Mesendoderm (in vitro differentiated cells): ENCODE measurements around the gene AQP1.

Experiments used
- DNase-seq: peaks from one replicate; pipeline ENCODE4 v3.0.0; 2013
- H2AK5ac ChIP-seq: 2 replicates; pipeline ENCODE4 v1.6.1; 2013; ENCODE audit warnings: low read length, inconsistent platforms
- H2BK120ac ChIP-seq: 2 replicates; pipeline ENCODE4 v1.6.1; 2013; ENCODE audit warnings: low read depth, mild to moderate bottlenecking, low read length, moderate library complexity, mixed read lengths
- H2BK15ac ChIP-seq: replicated peaks from 2 replicates; pipeline ENCODE4 v1.6.1; 2013; ENCODE audit warnings: low read depth, mild to moderate bottlenecking, moderate library complexity
- H2BK5ac ChIP-seq: 2 replicates; pipeline ENCODE4 v1.6.1; 2013; ENCODE audit warnings: low read length, inconsistent platforms
- H3K18ac ChIP-seq: 2 replicates; pipeline ENCODE4 v1.6.1; 2013; ENCODE audit warnings: mild to moderate bottlenecking, low read length, mixed read lengths
- H3K23ac ChIP-seq: one replicate; pipeline ENCODE4 v1.6.1; 2013; ENCODE audit warnings: low read length
- H3K27ac ChIP-seq: 2 replicates; pipeline ENCODE4 v1.5.1; 2013; ENCODE audit warnings: low read depth, mild to moderate bottlenecking, inconsistent platforms, low read length, moderate library complexity
- H3K27me3 ChIP-seq: 2 replicates; pipeline ENCODE4 v1.6.1; 2013; ENCODE audit warnings: low read length, control low read depth, mild to moderate bottlenecking, inconsistent platforms; ENCODE audit not compliant: insufficient read depth, poor library complexity
- H3K36me3 ChIP-seq: 2 replicates; pipeline ENCODE4 v1.6.1; 2013; ENCODE audit warnings: low read length, inconsistent platforms; ENCODE audit not compliant: control insufficient read depth, insufficient read depth
- H3K4ac ChIP-seq: one replicate; pipeline ENCODE4 v1.6.1; 2013; ENCODE audit warnings: low read depth, mild to moderate bottlenecking, low read length, moderate library complexity
- H3K4me1 ChIP-seq: 2 replicates; pipeline ENCODE4 v1.6.1; 2013; ENCODE audit warnings: low read depth, low read length, inconsistent platforms; ENCODE audit not compliant: control insufficient read depth
- H3K4me2 ChIP-seq: 2 replicates; pipeline ENCODE4 v1.6.1; 2013; ENCODE audit warnings: low read length
- H3K4me3 ChIP-seq: 2 replicates; pipeline ENCODE4 v1.5.1; 2013; ENCODE audit warnings: mild to moderate bottlenecking, low read length
- H3K56ac ChIP-seq: one replicate; pipeline ENCODE4 v1.6.1; 2013; ENCODE audit warnings: low read length
- H3K79me1 ChIP-seq: 2 replicates; pipeline ENCODE4 v1.6.1; 2013; ENCODE audit warnings: low read length, inconsistent platforms
- H3K79me2 ChIP-seq: 2 replicates; pipeline ENCODE4 v1.6.1; 2013; ENCODE audit warnings: mild to moderate bottlenecking, low read length; ENCODE audit not compliant: control insufficient read depth, insufficient read depth
- H3K9ac ChIP-seq: 2 replicates; pipeline ENCODE4 v1.6.1; 2013; ENCODE audit warnings: low read length, inconsistent platforms
- H4K5ac ChIP-seq: one replicate; pipeline ENCODE4 v1.6.1; 2013; ENCODE audit warnings: low read length
- H4K8ac ChIP-seq: one replicate; pipeline ENCODE4 v1.6.1; 2013; ENCODE audit warnings: low read depth, mild to moderate bottlenecking, control low read depth, low read length, moderate library complexity
- WGBS: extraction: QIAGEN DNeasy Blood & Tissue Kit; methylation state at CpG from one replicate; pipeline ENCODE4 v1.1.7; 2013; ENCODE audit warnings: low lambda C conversion rate, missing lambda C conversion rate; ENCODE audit not compliant: insufficient coverage; ENCODE audit errors: extremely low coverage; 5-methylcytosine and 5-hydroxymethylcytosine counted together

AQP1 gene

DNA sequence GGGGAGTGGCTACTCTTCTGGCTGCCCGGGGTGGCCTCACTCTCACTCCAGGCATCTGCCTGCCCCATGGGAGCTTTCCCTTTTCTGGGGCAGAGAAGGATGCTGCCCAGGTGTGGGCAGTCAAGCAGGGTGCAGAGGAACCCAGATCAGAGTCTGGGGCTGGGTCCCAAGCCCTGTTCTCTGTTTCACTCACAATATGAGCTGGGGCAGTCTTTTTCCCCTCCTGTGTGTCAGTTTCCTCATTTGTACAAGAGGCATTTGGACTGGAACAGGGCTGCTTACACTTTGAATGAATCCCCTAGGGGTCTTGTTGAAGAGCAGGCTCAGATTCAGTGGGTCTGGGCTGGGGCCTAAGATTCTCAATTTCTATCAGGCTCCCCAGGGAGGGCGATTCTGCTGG is 38.4 kb upstream of the AQP1 start:
- no peak overlapping the region for H4K5ac ChIP-seq
- no peak overlapping the region for H3K9ac ChIP-seq
- H3K4ac ChIP-seq, result no peak overlapping the region
- H3K79me1 ChIP-seq, result no peaks in the 10 kb centered on the region
- no peaks in the 10 kb centered on the region for H3K27me3 ChIP-seq
- no peak overlapping the region for H3K4me2 ChIP-seq
- no peaks in the 10 kb centered on the region for H3K79me2 ChIP-seq
- no peak overlapping the region for H4K8ac ChIP-seq
- no peak overlapping the region for H3K23ac ChIP-seq
- no peak overlapping the region for H3K27ac ChIP-seq
- no peak overlapping the region for H3K56ac ChIP-seq
- no peak overlapping the region for H2AK5ac ChIP-seq
- no peak overlapping the region for H2BK120ac ChIP-seq
- no peaks in the 10 kb centered on the region for H3K36me3 ChIP-seq
- no peaks in the 10 kb centered on the region for H3K4me1 ChIP-seq
- H3K18ac ChIP-seq, result no peak overlapping the region
- H2BK15ac ChIP-seq, result no peak overlapping the region
- no peak overlapping the region for H3K4me3 ChIP-seq
- no peak overlapping the region for H2BK5ac ChIP-seq
- no peak for DNase-seq
- WGBS, result no CpG with 5 or more reads among the region's 2 CpGs

DNA sequence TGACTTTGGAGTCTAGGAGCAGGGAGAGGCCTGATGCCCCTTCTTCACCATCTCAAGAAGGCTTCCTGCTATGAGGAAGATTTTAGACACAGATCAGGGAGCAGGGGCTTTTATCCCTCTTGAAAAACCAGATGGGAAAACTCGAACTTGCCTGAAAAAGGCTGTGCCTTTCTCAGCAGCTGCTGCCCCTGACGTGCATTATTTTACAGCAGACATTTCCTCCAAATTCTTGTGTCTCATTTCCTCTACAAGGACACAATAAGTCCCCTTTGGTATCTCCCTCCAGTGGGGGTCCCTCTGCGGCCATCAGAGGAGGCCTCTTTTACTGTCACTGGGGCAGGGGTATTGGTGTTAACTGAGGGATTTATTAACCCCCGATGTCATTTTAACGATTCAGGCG is 38.0 kb upstream of the AQP1 start:
- Histone ChIP-seq H3K4me1 (no peaks in the 10 kb centered on the region), H3K56ac (no peak overlapping the region), H3K23ac (no peak overlapping the region), H3K18ac (no peak overlapping the region), H4K5ac (no peak overlapping the region), H4K8ac (no peak overlapping the region), H3K36me3 (no peaks in the 10 kb centered on the region), H3K4me3 (no peak overlapping the region), H3K79me2 (no peaks in the 10 kb centered on the region), H3K4me2 (no peak overlapping the region), H2BK120ac (no peak overlapping the region), H2BK15ac (no peak overlapping the region), H3K27me3 (no peaks in the 10 kb centered on the region), H2BK5ac (no peak overlapping the region), H3K9ac (no peak overlapping the region), H3K79me1 (no peaks in the 10 kb centered on the region), H3K27ac (no peak overlapping the region), H2AK5ac (no peak overlapping the region), H3K4ac (no peak overlapping the region)
- no CpG with 5 or more reads among the region's 6 CpGs for WGBS
- no peak for DNase-seq

DNA sequence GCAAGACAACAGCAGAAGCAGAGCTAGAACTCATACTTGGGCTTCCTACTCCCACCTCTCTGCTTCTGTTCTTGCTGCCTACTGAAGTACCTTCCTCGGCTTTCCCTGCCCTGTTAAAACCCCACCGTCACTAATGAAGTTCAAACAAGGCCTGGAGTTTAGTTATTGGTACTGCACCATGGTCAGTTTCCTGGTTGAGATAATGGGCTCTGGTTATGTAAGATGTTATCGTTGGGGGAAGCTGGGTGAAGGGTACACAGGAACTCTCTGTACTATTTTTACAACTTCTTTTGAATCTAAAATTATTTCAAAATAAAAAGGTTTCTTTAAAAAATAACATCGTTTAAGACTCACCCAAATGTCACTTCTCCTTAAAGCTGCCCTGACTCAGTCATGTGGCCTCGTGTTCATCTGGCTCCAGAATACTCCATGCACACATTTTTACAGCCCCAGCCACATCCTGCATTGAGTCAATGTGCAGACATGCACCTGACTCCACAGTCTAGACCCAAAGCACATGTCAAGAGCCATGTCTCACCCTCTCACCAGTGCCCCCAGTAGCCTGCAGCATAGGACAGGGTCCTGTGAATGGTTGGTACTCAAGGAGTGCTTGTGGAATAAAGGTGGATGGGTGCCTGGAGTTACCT is 36.9 kb upstream of the AQP1 start:
- no peak overlapping the region for H3K27ac ChIP-seq
- no peak overlapping the region for H3K4ac ChIP-seq
- H2AK5ac ChIP-seq, result no peak overlapping the region
- no peaks in the 10 kb centered on the region for H3K79me2 ChIP-seq
- H2BK15ac ChIP-seq, result no peak overlapping the region
- no peak overlapping the region for H2BK5ac ChIP-seq
- H2BK120ac ChIP-seq, result no peak overlapping the region
- no peak overlapping the region for H3K4me3 ChIP-seq
- no peaks in the 10 kb centered on the region for H3K36me3 ChIP-seq
- no peak overlapping the region for H4K5ac ChIP-seq
- no peak overlapping the region for H3K4me2 ChIP-seq
- no peaks in the 10 kb centered on the region for H3K27me3 ChIP-seq
- no CpG with 5 or more reads among the region's 5 CpGs for WGBS
- no peaks in the 10 kb centered on the region for H3K4me1 ChIP-seq
- no peak for DNase-seq
- no peaks in the 10 kb centered on the region for H3K79me1 ChIP-seq
- H3K9ac ChIP-seq, result no peak overlapping the region
- H3K23ac ChIP-seq, result no peak overlapping the region
- H3K56ac ChIP-seq, result no peak overlapping the region
- H3K18ac ChIP-seq, result no peak overlapping the region
- no peak overlapping the region for H4K8ac ChIP-seq

DNA sequence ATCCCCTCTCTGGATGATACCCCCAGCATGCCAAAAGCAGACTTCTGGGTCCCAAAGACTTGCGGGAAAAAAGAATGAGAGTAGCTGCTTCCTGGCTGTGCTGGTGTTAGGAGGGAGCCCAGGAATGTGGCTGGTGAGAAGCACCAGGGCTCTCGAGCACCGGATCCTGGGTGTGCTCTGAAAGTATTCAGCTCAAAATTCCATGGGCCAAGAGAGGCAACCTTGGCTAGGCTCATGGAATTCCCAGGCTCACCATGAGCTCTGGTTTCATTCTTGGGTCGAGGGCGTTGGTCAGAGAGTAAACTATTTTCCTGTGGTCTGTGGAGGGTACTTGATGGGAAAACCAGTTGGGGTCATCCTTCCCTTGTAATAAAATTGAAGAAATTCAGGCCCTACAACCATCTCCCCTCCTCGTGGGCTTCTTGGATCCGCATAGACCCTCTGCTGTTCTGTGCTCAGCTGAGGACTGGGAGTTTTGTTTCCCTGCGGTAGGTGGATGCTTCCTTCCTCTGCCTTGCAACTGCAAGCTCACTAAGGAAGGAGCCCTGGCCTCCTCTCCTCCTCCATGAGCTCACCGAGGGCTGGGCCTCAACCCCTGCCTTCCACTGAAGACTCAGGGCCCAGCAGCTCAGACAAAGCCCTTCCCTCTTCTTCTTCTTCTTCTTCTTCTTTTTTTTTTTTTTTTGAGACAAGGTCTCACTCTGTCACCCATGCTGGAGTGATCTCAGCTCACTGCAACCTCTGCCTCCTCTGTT is 34.5 kb upstream of the AQP1 start:
- no peak overlapping the region for H3K9ac ChIP-seq
- H3K79me1 ChIP-seq, result no peaks in the 10 kb centered on the region
- H3K27ac ChIP-seq, result peak overlapping the region; percentile 15
- no peaks in the 10 kb centered on the region for H3K79me2 ChIP-seq
- H3K4me3 ChIP-seq, result no peak overlapping the region
- no peak overlapping the region for H4K5ac ChIP-seq
- H3K56ac ChIP-seq, result no peak overlapping the region
- no peak overlapping the region for H4K8ac ChIP-seq
- no peak overlapping the region for H3K4ac ChIP-seq
- no CpG with 5 or more reads among the region's 9 CpGs for WGBS
- H2BK15ac ChIP-seq, result no peak overlapping the region
- H3K18ac ChIP-seq, result no peak overlapping the region
- no peaks in the 10 kb centered on the region for H3K36me3 ChIP-seq
- no peak overlapping the region for H3K4me2 ChIP-seq
- no peak overlapping the region for H3K23ac ChIP-seq
- H3K27me3 ChIP-seq, result no peaks in the 10 kb centered on the region
- DNase-seq, result peak; percentile 83
- H2AK5ac ChIP-seq, result no peak overlapping the region
- peaks cover 6% of the 10 kb centered on the region for H3K4me1 ChIP-seq
- no peak overlapping the region for H2BK120ac ChIP-seq
- no peak overlapping the region for H2BK5ac ChIP-seq

DNA sequence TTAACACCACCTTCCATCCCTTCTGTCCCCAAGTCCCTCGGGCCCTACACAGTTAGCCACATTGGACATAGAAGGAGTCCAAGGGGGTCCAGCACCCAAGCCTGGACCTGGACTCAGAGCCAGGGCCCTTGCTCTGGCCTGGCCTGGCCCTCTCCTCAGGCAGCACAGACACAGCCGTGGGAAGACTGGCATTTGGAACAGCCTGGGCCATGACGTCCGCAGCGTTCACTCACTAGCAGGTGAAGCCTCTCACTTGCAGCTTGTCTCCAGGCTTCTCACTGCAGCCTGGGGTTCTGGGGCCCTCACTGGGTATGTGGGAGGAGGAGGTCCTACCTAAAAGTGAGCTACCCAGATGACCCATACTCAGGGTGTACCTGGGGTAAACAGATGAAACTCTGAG is 33.7 kb upstream of the AQP1 start:
- H3K4me2 ChIP-seq, result no peak overlapping the region
- no peak overlapping the region for H4K5ac ChIP-seq
- no peak overlapping the region for H4K8ac ChIP-seq
- H2BK120ac ChIP-seq, result no peak overlapping the region
- H3K79me2 ChIP-seq, result no peaks in the 10 kb centered on the region
- H3K79me1 ChIP-seq, result no peaks in the 10 kb centered on the region
- peaks cover 6% of the 10 kb centered on the region for H3K4me1 ChIP-seq
- no peak overlapping the region for H3K27ac ChIP-seq
- H3K9ac ChIP-seq, result no peak overlapping the region
- H3K18ac ChIP-seq, result no peak overlapping the region
- H2BK15ac ChIP-seq, result no peak overlapping the region
- H2BK5ac ChIP-seq, result no peak overlapping the region
- no CpG with 5 or more reads among the region's 5 CpGs for WGBS
- no peaks in the 10 kb centered on the region for H3K36me3 ChIP-seq
- no peak overlapping the region for H2AK5ac ChIP-seq
- no peaks in the 10 kb centered on the region for H3K27me3 ChIP-seq
- no peak overlapping the region for H3K4ac ChIP-seq
- H3K56ac ChIP-seq, result no peak overlapping the region
- no peak for DNase-seq
- H3K23ac ChIP-seq, result no peak overlapping the region
- no peak overlapping the region for H3K4me3 ChIP-seq
